ENCODE results near the gene FAM237B. TPM values are rescaled to one million over a fixed set of nuclear protein-coding genes. Genes with fewer than 3 reads are reported as not detected.

Gene FAM237B
- total RNA-seq, 1 experiment from 2014 or later = not detected

- no peak overlapping the region for H3K27ac Mint-ChIP-seq (ENCODE audit: unreplicated experiment)
- TF ChIP-seq CTCF (IDR thresholded peaks at IDR 0.05; ENCODE audit: unreplicated experiment) = no peak
- H3K4me1 Mint-ChIP-seq (ENCODE audit: low read depth, unreplicated experiment) = peaks cover 13% of the 10 kb centered on the region
- no peaks in the 10 kb centered on the region for H3K27me3 Mint-ChIP-seq (ENCODE audit: unreplicated experiment)
- BruUV-seq (replicated peaks) = no TSS peak
- intact Hi-C loops (cut with micrococcal nuclease; ENCODE audit: unreplicated experiment) = loop anchor here (5.0 kb wide), 1 partner anchor 160 kb away; no protein-coding TSS in a partner anchor
- no peak for DNase-seq
- H3K4me3 Mint-ChIP-seq (ENCODE audit: low read depth, unreplicated experiment) = no peak overlapping the region
- no peaks in the 10 kb centered on the region for H3K36me3 Mint-ChIP-seq (ENCODE audit: insufficient read depth, unreplicated experiment)
- CTCF ChIA-PET = interaction anchor here (0.6 kb wide), 1 partner anchor 957 kb away, joined by 3 read pairs; no protein-coding TSS in a partner anchor
- H3K9me3 Mint-ChIP-seq (ENCODE audit: low read depth, unreplicated experiment) = no peaks in the 10 kb centered on the region
These were observed 54.3 kb downstream of the FAM237B start for GRCh38 chr7:90266808-90267207.

Other genes starting within 250 kb of the FAM237B start
- gene STEAP1, start 166.8 kb downstream of the FAM237B start, total RNA-seq (2022) = 41.5 and 41.8 TPM in 2 replicates
- 38.5 and 38.7 TPM in 2 replicates for gene STEAP2, start 109.6 kb downstream of the FAM237B start, total RNA-seq (2022)
- 3.4 and 4.6 TPM in 2 replicates for gene CFAP69, start 76.1 kb downstream of the FAM237B start, total RNA-seq (2022)
- 22.5 and 25.0 TPM in 2 replicates for gene GTPBP10, start 25.4 kb upstream of the FAM237B start, total RNA-seq (2022)
- gene CLDN12, start 82.2 kb upstream of the FAM237B start, total RNA-seq (2022) = 37.3 and 42.5 TPM in 2 replicates
- not detected in 2 replicates for gene PTTG1IP2, start 148.3 kb upstream of the FAM237B start, total RNA-seq (2022)

Measured in Calu3 (cell line).